Measurements from ENCODE around the gene FOXQ1. TPM values are rescaled to one million over a fixed set of nuclear protein-coding genes. Genes with fewer than 3 reads are reported as not detected.

Gene FOXQ1
- total RNA-seq, 1 donor from 2014 or later: 2.0 TPM

GRCh38 chr6:1312203-1312472, 240 bp downstream of the FOXQ1 start:
- peak overlapping the region; percentile 67 for H3K4me3 Mint-ChIP-seq (ENCODE audit: low read depth)
- TF ChIP-seq CTCF (IDR thresholded peaks at IDR 0.05; ENCODE audit: unreplicated experiment): no peak
- H3K27me3 Mint-ChIP-seq: peaks cover 70% of the 10 kb centered on the region
- H3K27ac Mint-ChIP-seq: no peak overlapping the region
- no peaks in the 10 kb centered on the region for H3K9me3 Mint-ChIP-seq (ENCODE audit: low read depth)
- DNase-seq (ENCODE audit: low spot score, unreplicated experiment): no peak
- peaks cover 16% of the 10 kb centered on the region for H3K4me1 Mint-ChIP-seq (ENCODE audit: low read depth)
- H3K36me3 Mint-ChIP-seq (ENCODE audit: insufficient read depth): no peaks in the 10 kb centered on the region

DNA sequence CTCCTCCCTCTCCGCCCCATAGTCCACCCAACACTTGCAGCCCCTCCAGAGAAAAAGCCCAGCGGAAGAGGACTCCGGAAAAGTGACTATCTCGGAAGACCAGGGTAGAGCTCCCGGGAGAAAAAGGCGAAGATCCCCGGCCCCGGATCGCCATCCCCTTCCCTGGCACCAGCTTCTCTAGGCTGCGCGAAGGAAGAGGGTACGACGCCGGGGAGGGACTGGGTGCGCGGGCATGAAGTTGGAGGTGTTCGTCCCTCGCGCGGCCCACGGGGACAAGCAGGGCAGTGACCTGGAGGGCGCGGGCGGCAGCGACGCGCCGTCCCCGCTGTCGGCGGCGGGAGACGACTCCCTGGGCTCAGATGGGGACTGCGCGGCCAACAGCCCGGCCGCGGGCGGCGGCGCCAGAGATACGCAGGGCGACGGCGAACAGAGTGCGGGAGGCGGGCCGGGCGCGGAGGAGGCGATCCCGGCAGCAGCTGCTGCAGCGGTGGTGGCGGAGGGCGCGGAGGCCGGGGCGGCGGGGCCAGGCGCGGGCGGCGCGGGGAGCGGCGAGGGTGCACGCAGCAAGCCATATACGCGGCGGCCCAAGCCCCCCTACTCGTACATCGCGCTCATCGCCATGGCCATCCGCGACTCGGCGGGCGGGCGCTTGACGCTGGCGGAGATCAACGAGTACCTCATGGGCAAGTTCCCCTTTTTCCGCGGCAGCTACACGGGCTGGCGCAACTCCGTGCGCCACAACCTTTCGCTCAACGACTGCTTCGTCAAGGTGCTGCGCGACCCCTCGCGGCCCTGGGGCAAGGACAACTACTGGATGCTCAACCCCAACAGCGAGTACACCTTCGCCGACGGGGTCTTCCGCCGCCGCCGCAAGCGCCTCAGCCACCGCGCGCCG, 822 bp downstream of the FOXQ1 start:
- H3K9me3 Mint-ChIP-seq (ENCODE audit: low read depth): no peaks in the 10 kb centered on the region
- DNase-seq (ENCODE audit: low spot score, unreplicated experiment): no peak
- peak overlapping the region; percentile 67 for H3K4me3 Mint-ChIP-seq (ENCODE audit: low read depth)
- peaks cover 67% of the 10 kb centered on the region for H3K27me3 Mint-ChIP-seq
- H3K36me3 Mint-ChIP-seq (ENCODE audit: insufficient read depth): no peaks in the 10 kb centered on the region
- H3K27ac Mint-ChIP-seq: peak overlapping the region; percentile 71
- H3K4me1 Mint-ChIP-seq (ENCODE audit: low read depth): peaks cover 16% of the 10 kb centered on the region
- no peak for TF ChIP-seq CTCF (IDR thresholded peaks at IDR 0.05; ENCODE audit: unreplicated experiment)

DNA sequence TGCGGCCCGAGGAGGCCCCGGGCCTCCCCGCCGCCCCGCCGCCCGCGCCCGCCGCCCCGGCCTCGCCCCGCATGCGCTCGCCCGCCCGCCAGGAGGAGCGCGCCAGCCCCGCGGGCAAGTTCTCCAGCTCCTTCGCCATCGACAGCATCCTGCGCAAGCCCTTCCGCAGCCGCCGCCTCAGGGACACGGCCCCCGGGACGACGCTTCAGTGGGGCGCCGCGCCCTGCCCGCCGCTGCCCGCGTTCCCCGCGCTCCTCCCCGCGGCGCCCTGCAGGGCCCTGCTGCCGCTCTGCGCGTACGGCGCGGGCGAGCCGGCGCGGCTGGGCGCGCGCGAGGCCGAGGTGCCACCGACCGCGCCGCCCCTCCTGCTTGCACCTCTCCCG, 1.5 kb downstream of the FOXQ1 start:
- DNase-seq (ENCODE audit: low spot score, unreplicated experiment): no peak
- H3K36me3 Mint-ChIP-seq (ENCODE audit: insufficient read depth): peaks cover 2% of the 10 kb centered on the region
- no peaks in the 10 kb centered on the region for H3K9me3 Mint-ChIP-seq (ENCODE audit: low read depth)
- peaks cover 16% of the 10 kb centered on the region for H3K4me1 Mint-ChIP-seq (ENCODE audit: low read depth)
- no peak overlapping the region for H3K4me3 Mint-ChIP-seq (ENCODE audit: low read depth)
- no peak for TF ChIP-seq CTCF (IDR thresholded peaks at IDR 0.05; ENCODE audit: unreplicated experiment)
- no peak overlapping the region for H3K27ac Mint-ChIP-seq
- peaks cover 67% of the 10 kb centered on the region for H3K27me3 Mint-ChIP-seq

- Mint-ChIP-seq H3K4me3 (ENCODE audit: low read depth) (peak overlapping the region; percentile 62), H3K36me3 (ENCODE audit: insufficient read depth) (peaks cover 3% of the 10 kb centered on the region), H3K4me1 (ENCODE audit: low read depth) (peaks cover 16% of the 10 kb centered on the region), H3K27ac (peak overlapping the region; percentile 79), H3K9me3 (ENCODE audit: low read depth) (no peaks in the 10 kb centered on the region), H3K27me3 (peaks cover 63% of the 10 kb centered on the region)
- peak; percentile 57 for DNase-seq (ENCODE audit: low spot score, unreplicated experiment)
- TF ChIP-seq CTCF (IDR thresholded peaks at IDR 0.05; ENCODE audit: unreplicated experiment): peak; percentile 69
Observed at GRCh38 chr6:1313767-1314503, 2.0 kb downstream of the FOXQ1 start.

DNA sequence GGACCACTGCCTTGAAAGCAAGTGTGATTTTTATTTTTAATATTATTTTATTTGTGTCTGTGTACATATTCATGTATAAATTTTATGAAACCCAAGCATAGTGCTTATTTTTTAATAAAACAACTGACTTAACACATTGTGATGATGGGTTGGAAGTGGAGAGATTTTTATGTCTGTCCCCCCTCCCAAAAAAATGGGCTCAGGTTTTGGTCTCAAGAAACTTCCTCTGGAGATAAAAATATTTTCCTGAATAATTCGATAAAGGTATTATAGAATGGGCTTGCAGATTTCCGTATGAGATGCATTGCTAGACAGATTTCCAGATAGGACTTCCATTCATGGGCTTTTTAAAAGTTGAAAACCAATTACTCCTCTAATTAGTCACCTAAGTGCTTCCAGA, 2.7 kb downstream of the FOXQ1 start:
- Mint-ChIP-seq H3K4me1 (ENCODE audit: low read depth) (peaks cover 16% of the 10 kb centered on the region), H3K27me3 (peaks cover 56% of the 10 kb centered on the region), H3K9me3 (ENCODE audit: low read depth) (no peaks in the 10 kb centered on the region), H3K27ac (no peak overlapping the region), H3K4me3 (ENCODE audit: low read depth) (no peak overlapping the region), H3K36me3 (ENCODE audit: insufficient read depth) (peaks cover 3% of the 10 kb centered on the region)
- TF ChIP-seq CTCF (IDR thresholded peaks at IDR 0.05; ENCODE audit: unreplicated experiment): no peak
- DNase-seq (ENCODE audit: low spot score, unreplicated experiment): no peak
